IPS-20b (cell line): ENCODE measurements around the gene PTGES.
A peak's percentile ranks its signal among the peaks of the same experiment; 100 is the strongest.
"Not testable (repeated sequence)": the region's sequence is repeated elsewhere in the genome, so short reads cannot be mapped to it uniquely, and the experiment has no call there.

Experiments used
- H3K27ac ChIP-seq: one replicate; pipeline ENCODE4 v1.5.1; 2013; ENCODE audit warnings: low read length
- H3K27me3 ChIP-seq: 2 replicates; pipeline ENCODE4 v1.6.1; 2013; ENCODE audit warnings: mild to moderate bottlenecking, low read length, inconsistent platforms; ENCODE audit not compliant: insufficient read depth
- H3K36me3 ChIP-seq: 2 replicates; pipeline ENCODE4 v1.6.1; 2013; ENCODE audit warnings: low read depth, mild to moderate bottlenecking, inconsistent platforms, low read length, moderate library complexity; ENCODE audit not compliant: insufficient read depth
- H3K4me1 ChIP-seq: 2 replicates; pipeline ENCODE4 v1.6.1; 2013; ENCODE audit warnings: mild to moderate bottlenecking, control low read depth, inconsistent platforms, low read length, moderate library complexity; ENCODE audit not compliant: insufficient read depth
- H3K4me3 ChIP-seq: 2 replicates; pipeline ENCODE4 v1.5.1; 2013; ENCODE audit warnings: mild to moderate bottlenecking, low read length, inconsistent platforms
- H3K9ac ChIP-seq: 2 replicates; pipeline ENCODE4 v1.6.1; 2013; ENCODE audit warnings: low read depth, mild to moderate bottlenecking, inconsistent platforms, low read length, moderate library complexity
- H3K9me3 ChIP-seq: 2 replicates; pipeline ENCODE4 v1.6.1; 2013; ENCODE audit warnings: mild to moderate bottlenecking, low read depth, low read length, inconsistent platforms; ENCODE audit not compliant: insufficient read depth

Gene PTGES, protein sequence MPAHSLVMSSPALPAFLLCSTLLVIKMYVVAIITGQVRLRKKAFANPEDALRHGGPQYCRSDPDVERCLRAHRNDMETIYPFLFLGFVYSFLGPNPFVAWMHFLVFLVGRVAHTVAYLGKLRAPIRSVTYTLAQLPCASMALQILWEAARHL

DNA sequence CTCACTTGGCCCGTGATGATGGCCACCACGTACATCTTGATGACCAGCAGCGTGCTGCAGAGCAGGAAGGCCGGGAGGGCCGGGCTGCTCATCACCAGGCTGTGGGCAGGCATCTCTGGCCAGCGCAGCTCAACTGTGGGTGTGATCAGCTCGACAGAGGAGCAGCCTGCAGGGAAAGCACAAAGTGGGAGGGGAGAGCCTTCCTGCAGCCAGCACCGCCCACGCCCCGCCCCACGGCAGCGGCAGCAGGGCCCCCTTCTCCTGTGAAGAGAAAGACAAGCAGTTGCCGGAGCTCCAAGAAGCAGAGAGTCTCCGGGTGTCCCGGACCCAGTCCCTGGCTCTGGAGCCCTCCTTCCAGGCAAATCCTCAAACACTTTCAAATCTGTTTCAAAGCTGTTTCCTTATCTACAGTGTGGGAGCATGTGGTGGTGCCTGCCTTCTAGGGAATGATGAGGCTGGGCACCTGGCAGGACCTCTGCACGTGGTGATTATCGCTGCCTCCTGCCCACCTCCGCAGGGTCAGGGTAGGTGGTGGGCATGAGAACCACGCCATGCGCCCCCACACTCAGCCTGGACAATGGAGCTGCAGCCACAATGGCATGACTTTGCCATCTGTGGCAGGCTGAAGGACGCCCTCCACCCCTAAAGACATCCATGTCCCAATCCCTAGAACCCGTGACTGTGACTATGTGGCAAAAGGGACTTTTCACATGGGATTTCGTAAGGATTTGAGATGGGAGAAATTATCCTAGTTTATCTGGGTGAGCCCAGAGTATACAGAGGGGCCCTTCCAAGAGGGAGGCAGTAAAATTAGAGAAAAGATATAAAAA, at the start of gene PTGES:
PTGES (minus strand) TSS at position 143 of the 830 bp plus-strand sequence; CDS start at position 113, 30 bp downstream.
- H3K9ac ChIP-seq = no peak within 1 kb of the TSS
- no peaks in the 10 kb centered on the region for H3K4me1 ChIP-seq
- peak within 1 kb of the TSS; percentile 33; the same call in 1 of the 2 replicates for H3K4me3 ChIP-seq

DNA sequence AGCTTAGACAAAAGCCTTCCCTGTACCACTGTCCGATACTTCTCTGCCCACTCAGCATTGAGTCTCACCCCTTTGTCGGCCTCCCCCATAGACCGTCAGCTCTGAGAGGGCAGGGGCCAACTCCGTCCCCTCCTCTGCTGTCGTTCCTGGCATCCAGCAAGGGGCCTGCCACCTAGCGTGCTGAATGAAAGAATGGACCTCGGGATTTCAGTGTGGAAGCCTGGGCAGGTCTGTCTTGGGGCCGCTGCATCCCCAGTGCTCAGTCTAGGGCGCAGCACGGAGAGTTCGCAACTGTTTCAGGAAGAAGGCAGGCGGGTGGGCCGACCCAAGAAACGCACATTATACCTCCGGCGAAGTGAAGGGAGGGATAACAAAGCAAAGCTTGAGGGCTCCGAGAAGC, 48.7 kb upstream of the PTGES start:
- H3K4me1 ChIP-seq = peaks cover 4% of the 10 kb centered on the region; the same call in 1 of the 2 replicates
- no peak overlapping the region for H3K4me3 ChIP-seq
- peaks cover 10% of the 10 kb centered on the region for H3K36me3 ChIP-seq
- no peak overlapping the region for H3K27ac ChIP-seq
- no peaks in the 10 kb centered on the region for H3K27me3 ChIP-seq
- H3K9me3 ChIP-seq = no peaks in the 10 kb centered on the region
- no peak overlapping the region for H3K9ac ChIP-seq

More for the DNA sequence above, at the start of gene PTGES:
- Histone ChIP-seq H3K9me3 (no peaks in the 10 kb centered on the region), H3K27ac (no peak within 1 kb of the TSS), H3K36me3 (no peaks in the 10 kb centered on the region), H3K27me3 (peaks cover 10% of the 10 kb centered on the region)

DNA sequence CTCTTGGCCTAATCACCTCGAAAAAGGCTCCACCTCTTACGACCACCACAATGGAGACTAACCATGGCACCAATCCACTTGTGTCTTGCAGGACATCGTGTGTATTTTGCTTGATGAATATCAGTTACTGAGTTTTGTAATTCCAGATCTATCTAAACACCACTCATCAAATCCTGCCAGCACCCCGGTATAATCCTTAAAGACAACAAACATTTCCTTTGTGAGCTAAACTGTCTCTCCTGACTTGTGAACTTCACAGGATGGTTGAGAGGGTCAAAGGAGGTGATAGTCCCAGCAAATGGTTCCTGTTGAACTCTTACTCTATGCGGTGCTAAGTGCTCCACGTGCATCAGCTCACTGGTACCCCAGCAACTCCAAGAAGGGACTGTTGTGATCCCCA, 46.1 kb upstream of the PTGES start:
- no peak overlapping the region for H3K27ac ChIP-seq

DNA sequence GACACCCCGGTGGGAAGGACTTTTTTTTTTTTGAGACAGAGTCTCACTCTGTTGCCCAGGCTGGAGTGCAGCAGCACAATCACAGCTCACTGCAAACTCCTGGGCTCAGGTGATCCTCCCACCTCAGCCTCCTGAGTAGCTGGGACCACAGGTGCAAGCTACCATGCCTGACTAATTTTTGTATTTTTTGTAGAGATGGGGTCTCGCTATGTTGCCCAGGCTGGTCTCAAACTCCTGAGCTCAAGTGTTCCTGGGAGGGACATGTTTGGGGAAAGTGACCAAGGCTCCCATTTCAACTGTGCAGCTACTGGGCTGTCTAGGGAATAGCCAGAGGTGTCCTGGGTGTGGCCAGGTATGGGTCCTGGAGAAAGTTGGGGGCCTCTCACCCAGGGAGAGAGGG, 43.2 kb upstream of the PTGES start:
- H3K9ac ChIP-seq, H3K27ac ChIP-seq, H3K9me3 ChIP-seq: not testable (repeated sequence)

More for the DNA sequence above, 46.1 kb upstream of the PTGES start:
- Histone ChIP-seq H3K4me1 (peaks cover 2% of the 10 kb centered on the region; the same call in 1 of the 2 replicates), H3K36me3 (no peaks in the 10 kb centered on the region), H3K9me3 (no peaks in the 10 kb centered on the region), H3K4me3 (no peak overlapping the region), H3K27me3 (no peaks in the 10 kb centered on the region), H3K9ac (no peak overlapping the region)

DNA sequence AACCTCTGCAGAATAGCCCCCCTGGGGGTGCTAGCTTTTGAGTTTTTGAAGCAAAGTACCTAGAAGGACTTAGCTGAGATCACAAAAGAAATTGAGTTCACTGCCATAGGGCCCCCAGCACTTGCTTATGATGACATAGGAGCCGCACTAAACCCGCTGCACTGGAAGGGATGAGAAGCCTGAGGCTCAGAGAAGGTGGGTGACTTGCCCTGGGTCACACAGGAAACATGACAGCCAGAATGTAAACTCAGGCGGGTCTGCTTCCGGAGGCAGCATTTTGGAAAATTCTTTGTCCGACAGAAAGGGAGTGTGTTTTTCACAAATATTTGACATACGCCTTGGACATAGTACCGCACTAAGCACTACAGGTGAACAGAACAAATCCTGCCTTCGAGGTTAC, 41.7 kb upstream of the PTGES start:
- no peak overlapping the region for H3K9ac ChIP-seq
- no peaks in the 10 kb centered on the region for H3K4me1 ChIP-seq
- H3K36me3 ChIP-seq = no peaks in the 10 kb centered on the region
- H3K9me3 ChIP-seq = no peaks in the 10 kb centered on the region
- H3K4me3 ChIP-seq = no peak overlapping the region
- no peaks in the 10 kb centered on the region for H3K27me3 ChIP-seq
- no peak overlapping the region for H3K27ac ChIP-seq

More for the DNA sequence above, 43.2 kb upstream of the PTGES start:
- H3K27me3 ChIP-seq, H3K4me3 ChIP-seq, H3K4me1 ChIP-seq, H3K36me3 ChIP-seq: not testable (repeated sequence)

DNA sequence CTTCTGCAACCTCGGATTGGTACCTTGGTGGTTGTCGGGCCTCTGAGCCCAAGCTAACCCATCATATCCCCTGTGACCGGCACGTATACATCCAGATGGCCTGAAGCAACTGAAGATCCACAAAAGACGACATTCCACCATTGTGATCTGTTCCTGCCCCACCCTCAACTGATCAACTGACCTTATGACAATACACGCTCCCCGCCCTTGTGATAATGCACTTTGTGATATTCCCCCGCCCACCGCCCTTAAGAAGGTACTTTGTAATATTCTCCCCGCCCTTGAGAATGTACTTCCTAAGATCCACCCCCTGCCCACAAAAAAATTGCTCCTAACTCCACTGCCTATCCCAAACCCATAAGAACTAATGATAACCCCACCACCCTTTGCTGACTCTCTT, 33.6 kb upstream of the PTGES start:
- Histone ChIP-seq H3K27me3 (no peaks in the 10 kb centered on the region), H3K9ac (no peak overlapping the region), H3K4me3 (no peak overlapping the region), H3K27ac (no peak overlapping the region), H3K36me3 (no peaks in the 10 kb centered on the region), H3K4me1 (no peaks in the 10 kb centered on the region), H3K9me3 (no peaks in the 10 kb centered on the region)

DNA sequence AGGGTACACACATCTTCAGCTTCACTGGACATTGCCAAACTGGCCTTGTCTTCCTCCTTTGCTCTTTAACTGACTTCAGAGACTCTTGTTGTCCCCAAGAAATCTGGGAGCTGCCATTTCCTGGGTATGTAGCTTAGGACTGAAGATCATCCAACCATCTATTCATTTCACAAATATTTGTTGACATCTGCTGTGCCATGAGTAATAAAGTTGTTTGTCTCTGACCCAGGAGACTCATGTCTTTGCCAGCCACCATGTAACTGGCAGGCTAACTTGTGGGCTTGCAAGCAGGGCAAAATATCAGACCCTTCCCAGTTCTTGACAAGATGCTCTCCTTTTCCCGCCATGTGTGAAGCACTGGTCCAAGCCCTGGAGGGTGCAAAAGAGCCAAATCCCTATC, 33.0 kb upstream of the PTGES start:
- H3K27ac ChIP-seq = no peak overlapping the region
- no peak overlapping the region for H3K9ac ChIP-seq
- no peaks in the 10 kb centered on the region for H3K27me3 ChIP-seq
- H3K4me3 ChIP-seq = no peak overlapping the region
- H3K9me3 ChIP-seq = no peaks in the 10 kb centered on the region
- no peaks in the 10 kb centered on the region for H3K36me3 ChIP-seq
- no peaks in the 10 kb centered on the region for H3K4me1 ChIP-seq

DNA sequence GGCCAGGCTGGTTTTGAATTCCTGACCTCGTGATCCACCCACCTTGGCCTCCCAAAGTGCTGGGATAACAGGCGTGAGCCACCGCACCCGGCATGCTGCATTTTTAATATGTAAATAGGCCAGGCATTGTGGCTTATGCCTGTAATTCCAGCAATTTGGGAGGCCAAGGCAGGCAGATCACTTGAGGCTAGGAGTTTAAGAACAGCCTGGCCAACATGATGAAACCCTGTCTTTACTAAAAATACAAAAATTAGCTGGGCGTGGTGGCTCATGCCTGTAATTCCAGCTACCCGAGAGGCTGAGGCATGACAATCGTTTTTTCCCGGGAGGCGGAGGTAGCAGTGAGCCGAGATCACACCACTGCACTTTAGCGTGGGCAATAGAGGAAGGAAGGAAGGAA, 32.1 kb upstream of the PTGES start:
- not testable (repeated sequence) for H3K9me3 ChIP-seq, H3K27me3 ChIP-seq, H3K4me3 ChIP-seq, H3K9ac ChIP-seq, H3K36me3 ChIP-seq, H3K27ac ChIP-seq, H3K4me1 ChIP-seq

DNA sequence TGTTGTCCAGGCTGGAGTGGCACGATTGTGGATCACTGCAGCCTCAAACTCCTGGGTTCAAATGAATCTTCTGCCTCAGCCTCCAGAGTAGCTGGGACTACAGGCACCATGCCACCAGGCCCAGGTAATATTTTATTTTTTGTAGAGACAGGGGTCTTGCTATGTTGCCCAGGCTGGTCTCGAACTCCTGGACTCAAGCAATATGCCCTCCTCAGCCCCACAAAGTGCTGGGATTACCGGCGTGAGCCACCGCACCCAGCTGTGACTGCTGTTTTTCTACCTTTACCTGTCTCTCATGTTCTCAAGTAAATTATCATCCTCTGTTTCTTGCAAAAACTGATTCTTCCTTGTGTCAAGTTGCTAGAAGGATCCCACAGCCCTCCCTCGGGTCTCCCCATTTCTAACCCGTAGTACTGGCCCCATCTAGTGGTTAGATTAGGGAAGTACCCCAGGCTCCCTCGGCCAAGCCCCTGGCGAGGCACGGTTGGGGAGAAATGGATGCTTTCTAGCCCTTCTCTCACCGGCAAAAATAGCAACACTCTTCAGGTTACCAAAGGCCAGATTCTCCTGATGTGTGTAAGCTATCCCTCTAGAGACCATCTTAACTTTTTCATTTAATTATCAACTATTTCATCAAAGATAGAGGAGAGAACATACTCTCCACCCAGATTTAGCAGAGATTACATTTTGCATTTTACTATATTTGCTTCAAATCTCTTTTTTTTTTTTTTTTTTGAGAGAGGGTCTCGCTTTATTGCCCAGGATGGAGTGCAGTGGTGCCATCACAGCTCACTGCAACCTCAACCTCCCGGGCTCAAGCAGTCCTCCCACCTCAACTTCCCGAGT, 30.9 kb upstream of the PTGES start:
- Histone ChIP-seq H3K27ac (no peak overlapping the region), H3K4me3 (no peak overlapping the region), H3K9ac (no peak overlapping the region), H3K27me3 (no peaks in the 10 kb centered on the region), H3K4me1 (no peaks in the 10 kb centered on the region), H3K36me3 (no peaks in the 10 kb centered on the region), H3K9me3 (no peaks in the 10 kb centered on the region)

DNA sequence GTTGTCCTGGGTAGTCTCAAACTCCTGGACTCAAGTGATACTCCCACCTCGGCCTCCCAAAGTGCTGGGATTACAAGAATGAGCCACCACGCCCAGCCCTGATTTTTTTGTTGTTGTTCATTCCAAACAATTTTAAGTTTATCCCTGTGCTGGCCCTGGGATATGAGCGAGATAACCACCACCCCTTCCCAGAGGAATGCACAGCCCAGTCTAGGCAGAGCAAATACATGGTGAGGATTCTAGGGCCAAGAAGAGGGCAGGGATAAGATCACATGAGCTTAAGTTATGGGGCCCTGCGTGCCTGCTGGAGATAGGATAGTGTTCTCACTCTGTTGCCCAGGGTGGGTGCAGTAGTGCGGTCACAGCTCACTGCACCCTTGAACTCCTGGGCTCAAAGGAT, 29.1 kb upstream of the PTGES start:
- Histone ChIP-seq H3K4me3 (no peak overlapping the region), H3K4me1 (no peaks in the 10 kb centered on the region), H3K36me3 (no peaks in the 10 kb centered on the region), H3K27me3 (no peaks in the 10 kb centered on the region), H3K27ac (no peak overlapping the region), H3K9ac (no peak overlapping the region), H3K9me3 (no peaks in the 10 kb centered on the region)

DNA sequence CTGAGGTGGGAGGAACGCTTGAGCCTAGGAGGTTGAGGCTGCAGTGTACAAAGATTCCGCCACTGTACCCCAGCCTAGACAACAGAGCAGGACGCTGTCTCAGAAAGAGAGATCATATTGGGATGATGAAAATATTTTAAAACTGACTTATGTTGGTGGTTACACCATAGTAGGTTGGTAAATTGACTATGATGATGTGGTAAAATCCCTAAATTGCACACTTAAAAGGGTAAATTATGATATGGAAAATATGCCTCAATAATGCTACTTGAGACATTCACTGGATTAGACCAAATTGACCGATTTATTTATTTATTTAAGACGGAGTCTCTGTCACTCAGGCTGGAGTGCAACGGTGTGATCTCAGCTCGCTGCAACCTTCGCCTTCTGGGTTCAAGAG, 28.3 kb upstream of the PTGES start:
- Histone ChIP-seq H3K36me3 (no peaks in the 10 kb centered on the region), H3K9me3 (no peaks in the 10 kb centered on the region), H3K27ac (no peak overlapping the region), H3K27me3 (no peaks in the 10 kb centered on the region), H3K4me3 (no peak overlapping the region), H3K9ac (no peak overlapping the region), H3K4me1 (peaks cover 4% of the 10 kb centered on the region; the same call in 1 of the 2 replicates)
